ENCODE measurements around the gene STAB2. TPM values are rescaled to one million over a fixed set of nuclear protein-coding genes. Genes with fewer than 3 reads are reported as not detected.

The STAB2 gene
- total and polyA plus RNA-seq, 2 of the 8 experiments (the other 6 are each of a cell fraction or from before 2014, with no cell fraction given) = not detected

- Histone ChIP-seq H3K79me1 (ENCODE audit: low read depth, low read length) (0 out of 2 replicates have a peak, but pooled peaks cover 2% of the 10 kb centered on the region), H3K4me3 (ENCODE audit: extremely low read depth in 1 of 4, insufficient read depth in 2 of 4, low read depth in 3 of 4, low read length in 4 of 4) (no peak overlapping the region), H2AFZ (ENCODE audit: low read length) (no peak overlapping the region), H3K27me3 (replicated peaks in 1 of 4; ENCODE audit: control insufficient read depth in 3 of 4, extremely low read depth in 1 of 4, insufficient read depth in 3 of 4, low read length in 3 of 4) (no peaks in the 10 kb centered on the region), H3K27ac (ENCODE audit: low read depth, low read length) (no peak overlapping the region), H3K4ac (replicated peaks; ENCODE audit: insufficient read length, low read depth, low read length) (no peak overlapping the region), H3K23me2 (ENCODE audit: low read depth, low read length) (no peaks in the 10 kb centered on the region; the same call in 1 of the 2 replicates), H3K14ac (ENCODE audit: insufficient read length) (no peak overlapping the region), H3K4me2 (ENCODE audit: insufficient read depth in 1 of 2, low read depth in 2 of 2, low read length in 2 of 2) (no peak overlapping the region), H3K9me3 (ENCODE audit: insufficient read depth in 2 of 2, low read depth in 1 of 2, low read length in 1 of 2) (no peaks in the 10 kb centered on the region), H3K4me1 (replicated peaks in 1 of 4; ENCODE audit: control insufficient read depth in 3 of 4, insufficient read depth in 4 of 4, low read length in 3 of 4) (no peaks in the 10 kb centered on the region; a peak in 1 of 7 replicates), H3K79me2 (ENCODE audit: control insufficient read depth in 1 of 2, insufficient read depth in 2 of 2, low read length in 2 of 2) (no peaks in the 10 kb centered on the region), H3K9ac (replicated peaks in 1 of 4; ENCODE audit: extremely low read depth in 1 of 4, low read depth in 3 of 4, low read length in 3 of 4) (no peak overlapping the region), H4K8ac (ENCODE audit: extremely low read depth, insufficient read depth, low read length) (no peak overlapping the region), H4K20me1 (replicated peaks in 1 of 2; ENCODE audit: control insufficient read depth in 1 of 2, insufficient read depth in 2 of 2, low read length in 2 of 2) (no peaks in the 10 kb centered on the region), H3K18ac (ENCODE audit: extremely low read depth, low read length) (no peak overlapping the region), H3K56ac (replicated peaks; ENCODE audit: insufficient read length, low read depth, low read length) (no peak overlapping the region), H2BK15ac (ENCODE audit: low read length) (no peak overlapping the region), H3K36me3 (ENCODE audit: control insufficient read depth in 2 of 4, insufficient read depth in 4 of 4, low read length in 3 of 4) (no peaks in the 10 kb centered on the region), H2BK120ac (replicated peaks; ENCODE audit: low read depth, low read length) (no peak overlapping the region), H4K5ac (ENCODE audit: insufficient read length, low read depth, low read length) (no peak overlapping the region), H2BK5ac (ENCODE audit: low read depth, low read length) (no peak overlapping the region), H2BK20ac (ENCODE audit: low read length) (no peak overlapping the region), H2AK5ac (ENCODE audit: low read depth, low read length) (no peak overlapping the region), H2BK12ac (ENCODE audit: low read depth, low read length) (no peak overlapping the region), H4K91ac (replicated peaks; ENCODE audit: insufficient read length, low read length) (no peak overlapping the region), H3K23ac (ENCODE audit: insufficient read length) (no peak overlapping the region)
- no peak for FAIRE-seq
- POLR2A ChIA-PET (ENCODE audit: partially characterized antibody) = interaction anchor here (1.2 to 1.9 kb wide), 2 partner anchors 9 to 178 kb away, joined by 3 to 4 read pairs; partner anchors contain the start of gene HSP90B1
- 63% methylated on average over 2 of the region's 2 CpGs; no CpG with 5 or more reads in 1 of the 2 experiments for WGBS, 2 experiments (ENCODE audit: extremely low coverage in 1 of 2, insufficient coverage in 1 of 2, insufficient read length in 1 of 2, insufficient replicate concordance in 2 of 2, low coverage in 1 of 2, low lambda C conversion rate in 2 of 2, missing lambda C conversion rate in 1 of 2)
- TF ChIP-seq RBBP5 (IDR thresholded peaks at IDR 0.05; ENCODE audit: borderline replicate concordance, low read depth, low read length) = no peak
- no peak for TF ChIP-seq JUN (IDR thresholded peaks at IDR 0.05; ENCODE audit: low read depth, low read length)
- DNase-seq (ENCODE audit: low read depth in 1 of 2, low spot score in 2 of 2) = no peak
- CTCF ChIA-PET (ENCODE audit: partially characterized antibody) = interaction anchor here (0.9 to 1.8 kb wide), 15 partner anchors 8 to 177 kb away, joined by 3 to 8 read pairs (median 4); no protein-coding TSS in a partner anchor
These were observed 164.5 kb downstream of the STAB2 start for GRCh38 chr12:103751600-103751999.
